Putamen (tissue), 1 donor: ENCODE measurements around the gene FARS2.

ENCODE experiments used
- DNase-seq: peaks from one replicate; pipeline ENCODE4 v3.0.0-alpha.2; 2016; ENCODE audit warnings: low spot score

The FARS2 gene

DNA sequence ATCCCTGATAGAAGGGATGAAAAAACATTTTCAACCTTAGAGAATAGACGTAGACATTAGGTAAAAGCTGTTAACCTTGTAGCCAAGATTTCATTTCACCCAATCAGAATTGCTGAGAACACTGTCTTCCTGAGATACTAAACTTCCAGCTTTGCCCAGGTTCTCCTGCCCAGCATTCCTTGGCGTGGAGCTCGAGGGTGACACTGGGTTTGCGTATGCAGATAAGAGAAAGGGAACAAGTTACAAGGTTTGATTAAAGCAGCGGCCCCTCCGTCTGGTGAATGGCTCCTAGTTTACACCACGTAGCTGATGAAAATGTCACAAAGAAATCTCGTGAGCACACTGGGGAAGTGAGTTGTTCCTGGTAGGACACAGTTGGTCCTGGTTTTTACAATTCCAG lies 247.8 kb downstream of the FARS2 start:
- DNase-seq, result no peak

DNA sequence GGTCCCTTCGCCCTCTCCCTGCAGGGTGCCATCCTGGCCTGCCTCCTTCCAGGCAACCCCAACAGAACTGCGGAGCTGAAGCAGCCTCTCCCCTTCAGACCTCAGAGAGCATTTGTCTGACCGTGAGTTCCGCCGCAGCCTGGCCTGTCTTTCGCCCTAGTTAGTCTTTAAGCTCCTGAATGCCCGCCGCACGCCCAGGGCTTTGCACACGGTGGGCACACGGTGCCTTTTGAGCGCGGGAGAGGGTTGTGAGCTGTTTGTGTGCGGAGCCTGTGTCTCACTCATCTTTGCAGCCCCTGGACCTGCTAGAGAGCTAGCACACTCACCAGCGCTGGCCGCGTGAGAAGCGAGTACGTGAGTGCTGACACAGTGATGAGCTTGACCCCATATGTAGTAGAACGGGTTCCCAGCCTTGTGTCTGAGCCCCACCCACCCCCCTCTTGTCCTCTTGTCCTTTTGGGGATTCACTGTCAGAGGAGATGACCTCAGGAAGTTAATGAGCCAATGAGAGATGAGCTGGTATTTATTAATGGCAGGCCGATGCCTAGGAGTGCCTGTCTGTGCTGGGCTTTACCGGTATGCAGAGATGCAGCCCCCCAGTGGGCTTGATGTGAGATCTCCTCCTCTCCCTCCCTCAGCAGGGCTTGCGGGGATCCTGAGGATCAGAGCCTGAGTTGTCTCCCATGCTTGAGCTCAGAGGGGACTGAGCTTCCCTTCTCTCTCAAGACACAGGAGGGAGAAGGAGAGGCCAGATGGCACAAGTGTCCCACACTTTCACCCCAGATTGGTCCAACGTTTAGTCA lies 249.2 kb downstream of the FARS2 start:
- no peak for DNase-seq

DNA sequence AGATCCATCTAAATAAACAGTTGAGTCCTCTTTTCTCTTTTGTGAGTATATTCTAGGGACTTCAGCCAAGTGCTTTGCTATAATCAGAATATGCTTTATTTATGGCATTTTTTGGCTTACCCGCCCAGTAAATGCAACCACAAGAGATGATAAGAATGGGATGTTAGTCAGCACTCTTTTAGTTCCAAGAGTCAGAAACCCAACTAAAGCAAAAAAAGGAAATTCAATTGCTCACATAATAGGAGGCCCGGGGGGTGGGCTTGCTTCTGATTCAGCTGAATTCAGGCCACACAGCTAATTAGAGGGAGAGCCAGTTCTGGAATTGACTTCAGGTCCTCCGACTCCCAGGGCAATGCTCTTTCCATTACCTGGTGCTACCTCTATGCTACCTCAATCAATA lies 250.6 kb downstream of the FARS2 start:
- DNase-seq, result no peak

DNA sequence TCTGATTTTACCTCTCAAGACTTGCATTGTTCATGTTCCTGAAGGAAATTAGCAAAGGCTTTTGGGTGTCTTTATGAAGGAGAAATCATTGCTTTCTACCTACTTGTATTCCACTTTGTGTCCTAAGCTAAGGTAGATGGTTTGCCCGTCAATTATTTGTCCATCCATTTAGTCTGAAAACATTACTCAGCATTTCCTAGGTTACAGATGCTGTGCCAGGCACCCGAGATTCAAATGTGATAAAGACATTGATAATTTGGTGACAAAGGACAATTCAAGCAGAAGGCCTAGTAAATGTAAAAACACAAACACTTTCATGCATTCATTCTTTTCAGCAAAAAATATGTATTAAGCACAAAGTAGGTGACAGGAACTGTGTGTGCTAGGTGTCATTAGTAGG lies 251.1 kb downstream of the FARS2 start:
- DNase-seq, result no peak

DNA sequence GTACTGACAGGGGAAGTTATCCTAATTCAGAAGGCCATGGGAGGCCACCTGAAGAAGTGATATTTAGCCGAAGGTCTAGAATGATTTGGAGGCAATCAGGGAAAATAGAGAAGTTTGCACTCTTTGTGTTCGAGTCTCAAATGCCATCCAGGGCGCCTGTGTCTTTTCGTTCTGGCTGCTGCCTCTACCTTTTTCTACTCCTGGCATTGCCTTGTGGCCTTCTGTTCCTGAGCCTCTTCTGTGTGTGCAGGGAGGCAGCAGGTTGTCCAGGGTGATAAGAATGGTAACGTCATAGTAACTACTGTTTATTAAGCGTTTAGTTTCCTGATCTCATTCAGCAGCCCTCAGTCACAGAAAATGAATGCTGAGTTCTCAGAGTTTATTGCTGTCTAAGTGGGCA lies 252.1 kb downstream of the FARS2 start:
- no peak for DNase-seq

DNA sequence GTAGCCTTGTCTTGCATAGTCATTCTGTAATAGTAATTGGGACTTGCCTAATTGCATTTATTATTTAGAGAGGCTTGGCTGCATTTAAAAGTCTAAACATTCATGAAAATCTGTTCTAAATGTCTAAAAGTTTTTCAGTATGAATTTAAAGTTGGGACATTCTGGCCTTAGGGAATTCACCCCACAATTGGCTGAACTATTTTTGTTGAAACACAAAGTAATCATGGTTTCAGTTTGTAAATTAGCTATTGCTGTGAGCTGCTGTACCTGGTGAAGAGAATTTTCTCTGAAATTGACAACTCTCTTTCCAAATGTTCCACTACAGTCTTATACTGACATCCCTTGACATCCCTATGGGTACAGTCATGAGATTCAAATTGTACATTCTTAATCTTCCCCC lies 253.0 kb downstream of the FARS2 start:
- DNase-seq, result no peak

DNA sequence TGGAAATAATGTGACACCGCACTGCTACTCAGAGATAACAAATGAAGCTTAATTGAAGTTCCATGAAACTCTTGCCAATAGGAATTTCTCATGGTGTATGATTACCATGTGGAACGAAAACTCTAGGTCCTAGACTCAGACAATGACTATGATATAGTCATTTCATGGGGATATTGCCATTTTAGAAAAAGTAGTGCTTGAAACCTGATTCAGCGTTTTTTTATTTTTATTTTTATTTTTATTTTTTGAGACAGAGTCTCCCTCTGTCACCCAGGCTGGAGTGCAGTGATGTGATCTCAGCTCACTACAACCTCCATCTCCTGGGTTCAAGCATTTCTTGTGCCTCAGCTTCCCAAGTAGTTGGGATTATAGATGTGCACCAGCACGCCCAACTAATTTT lies 253.9 kb downstream of the FARS2 start:
- DNase-seq, result no peak

DNA sequence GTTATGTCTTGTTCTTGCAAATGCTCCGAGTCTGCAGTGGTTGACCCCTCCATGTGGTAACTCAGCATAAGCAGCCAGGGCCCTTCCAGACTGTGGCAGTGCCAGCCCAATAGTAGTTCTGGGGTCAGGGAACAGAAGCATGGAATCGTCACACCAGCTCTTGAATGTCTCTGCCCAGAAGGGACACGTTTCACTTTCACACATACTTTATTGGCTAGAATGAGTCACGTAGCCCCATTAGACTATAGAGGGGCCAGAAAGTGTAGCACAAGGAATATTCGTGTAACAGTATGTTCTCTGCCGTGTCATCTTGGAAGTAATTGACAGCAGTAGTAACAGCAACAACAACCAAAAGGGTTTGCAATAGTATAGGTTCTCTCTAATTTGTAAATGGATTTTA lies 254.7 kb downstream of the FARS2 start:
- DNase-seq, result no peak

DNA sequence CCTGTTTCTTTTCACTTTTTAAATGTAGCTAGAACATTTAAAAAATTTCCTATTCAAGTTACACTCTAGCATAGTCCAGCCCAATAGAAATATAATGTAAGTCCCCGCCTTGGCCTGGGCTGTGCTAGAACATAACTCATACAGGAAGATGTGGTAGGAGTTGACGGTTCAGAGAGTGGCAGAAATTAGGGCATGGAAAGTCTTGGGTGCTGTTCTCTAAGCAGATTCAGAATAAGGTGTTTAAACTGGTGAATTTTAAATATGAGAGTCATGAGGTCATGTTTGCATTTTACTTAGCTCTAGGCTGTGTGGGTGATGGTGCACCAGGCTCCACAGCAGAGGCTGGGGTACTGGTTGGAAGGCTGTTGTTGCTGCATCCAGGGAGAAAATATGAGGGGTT lies 256.5 kb downstream of the FARS2 start:
- no peak for DNase-seq

DNA sequence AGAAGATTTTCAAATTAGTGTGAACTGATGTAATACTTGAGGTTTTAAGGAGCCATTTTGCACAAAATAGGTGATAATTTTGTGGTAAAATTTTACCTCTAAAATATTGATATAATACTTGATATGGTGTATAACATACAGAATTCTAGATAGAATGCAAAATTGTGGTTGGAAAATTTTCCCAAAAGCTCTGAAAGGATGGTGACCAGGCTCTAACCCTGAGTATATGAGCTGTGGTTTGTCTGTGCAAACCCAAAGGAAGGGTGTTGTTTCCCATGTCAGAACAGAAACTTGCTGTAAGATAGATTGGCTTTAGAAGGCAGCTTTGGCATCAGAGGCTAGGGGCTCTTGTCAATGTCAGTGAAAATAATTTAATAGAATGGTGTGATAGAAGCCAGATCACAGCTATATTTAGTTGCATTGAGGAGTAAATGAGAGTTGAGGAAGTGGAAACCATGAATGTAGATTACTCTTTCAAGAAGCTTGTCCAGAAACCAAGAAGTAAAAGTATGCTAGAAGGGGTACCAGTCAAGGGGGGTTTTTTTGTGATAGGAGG lies 257.7 kb downstream of the FARS2 start:
- no peak for DNase-seq

DNA sequence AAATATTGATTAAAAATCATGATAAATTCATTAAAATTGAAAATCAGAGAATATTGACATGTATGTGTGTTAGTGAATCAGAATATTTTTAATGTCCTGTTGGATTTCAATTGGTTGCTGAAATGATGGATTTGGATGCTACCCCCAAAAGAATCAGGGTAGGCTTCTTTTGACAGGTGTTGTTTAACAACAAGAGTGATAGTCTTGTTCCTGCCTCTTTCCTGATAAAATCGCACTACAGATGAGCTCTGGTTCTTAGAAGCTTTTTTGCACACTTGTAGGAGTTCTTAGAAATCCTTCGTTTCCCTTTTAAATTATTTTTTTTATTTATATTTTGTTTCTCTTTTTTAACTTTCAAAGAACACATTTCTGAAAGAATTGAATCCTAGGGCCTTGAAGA lies 259.5 kb downstream of the FARS2 start:
- no peak for DNase-seq

DNA sequence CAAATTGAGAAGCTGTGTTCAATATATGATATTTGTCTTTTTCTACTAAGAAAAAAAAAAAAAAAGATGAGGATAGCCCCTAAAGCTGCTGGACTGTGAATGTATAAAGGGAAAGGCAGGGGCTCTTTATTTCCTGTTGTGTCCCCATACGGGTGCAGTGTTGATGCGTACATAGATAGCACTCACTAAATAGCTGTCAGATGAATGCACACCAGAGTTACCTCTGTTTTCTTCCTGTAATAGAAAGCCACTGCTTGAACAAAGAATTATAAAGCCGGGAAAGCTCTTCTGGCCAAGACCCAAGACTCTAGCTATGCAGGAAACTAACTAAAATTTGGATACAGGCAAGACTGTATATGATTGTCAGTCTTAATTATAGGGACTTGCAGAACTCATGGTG lies 260.0 kb downstream of the FARS2 start:
- DNase-seq, result no peak

DNA sequence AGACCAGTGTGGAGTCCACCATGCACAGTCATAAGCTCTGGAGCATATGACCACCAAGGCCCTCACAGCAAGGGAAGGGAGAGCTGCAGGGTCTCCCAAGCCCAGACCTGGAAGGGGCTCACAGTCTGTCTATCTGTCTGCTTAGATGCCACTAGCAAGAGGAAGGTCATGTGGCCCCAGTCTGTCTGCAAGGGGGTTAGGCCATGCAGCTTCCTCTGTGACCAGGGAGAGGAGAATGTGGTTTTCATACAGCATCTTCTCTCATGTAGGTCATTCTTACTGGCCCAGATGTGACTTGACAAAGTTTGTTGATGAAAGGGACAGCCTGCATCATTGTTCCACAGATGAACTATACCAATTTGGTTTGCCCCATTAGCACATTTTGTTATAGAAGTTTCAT lies 260.8 kb downstream of the FARS2 start:
- no peak for DNase-seq

DNA sequence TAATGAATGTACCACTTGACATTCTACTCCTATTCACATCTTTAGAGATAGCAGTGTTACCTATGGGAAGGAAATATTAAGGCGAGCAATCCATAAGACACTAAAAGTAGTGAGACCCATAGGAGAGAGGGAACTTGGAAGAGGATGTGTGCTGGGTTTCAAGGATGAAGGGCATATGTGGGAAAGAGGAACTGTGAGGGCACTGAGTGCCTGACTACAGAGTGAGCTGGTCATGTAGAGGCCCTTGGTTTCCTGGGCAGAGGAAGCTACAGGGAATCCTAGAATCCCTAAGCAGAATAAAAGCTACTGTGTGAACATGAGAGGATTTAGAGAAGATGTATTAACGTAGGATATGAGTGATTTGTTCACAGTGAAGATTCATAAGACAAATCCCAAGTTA lies 262.8 kb downstream of the FARS2 start:
- no peak for DNase-seq

DNA sequence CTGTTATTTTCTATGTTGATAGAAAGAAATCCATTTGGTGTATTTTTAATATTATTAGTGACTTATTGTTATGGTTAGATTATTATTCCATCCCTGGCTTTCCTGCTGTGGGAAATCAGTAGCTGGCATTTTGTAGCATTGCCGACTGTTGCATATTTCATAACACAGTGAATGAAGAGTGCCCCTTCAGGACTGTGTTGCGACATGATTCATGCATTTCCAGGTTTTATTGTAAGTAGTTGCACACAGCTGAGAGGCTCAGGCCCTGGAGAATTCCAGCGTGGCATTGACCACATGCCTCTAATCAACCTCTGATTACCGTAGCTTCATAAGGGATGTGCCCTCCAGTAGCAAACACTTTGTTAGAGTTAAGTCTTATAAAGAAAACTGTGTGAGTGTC lies 263.9 kb downstream of the FARS2 start:
- no peak for DNase-seq

DNA sequence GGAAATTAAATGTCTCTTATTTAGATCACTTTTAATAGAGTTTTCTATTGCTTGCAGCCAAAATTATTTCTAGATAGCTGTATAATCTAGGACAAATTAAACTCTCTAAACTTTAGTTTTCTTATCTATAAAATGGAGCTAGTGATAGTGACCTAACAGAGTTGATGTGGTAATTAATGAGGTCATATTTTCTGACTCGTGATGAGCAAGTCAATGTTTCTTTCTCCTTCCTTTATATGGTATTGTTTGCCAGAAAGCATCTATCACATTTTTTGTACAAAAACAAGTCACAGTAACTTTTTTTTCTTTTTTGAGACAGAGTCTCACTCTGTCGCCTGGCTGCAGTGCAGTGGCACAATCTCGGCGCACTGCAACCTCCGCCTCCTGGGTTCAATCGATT lies 267.7 kb downstream of the FARS2 start:
- no peak for DNase-seq

DNA sequence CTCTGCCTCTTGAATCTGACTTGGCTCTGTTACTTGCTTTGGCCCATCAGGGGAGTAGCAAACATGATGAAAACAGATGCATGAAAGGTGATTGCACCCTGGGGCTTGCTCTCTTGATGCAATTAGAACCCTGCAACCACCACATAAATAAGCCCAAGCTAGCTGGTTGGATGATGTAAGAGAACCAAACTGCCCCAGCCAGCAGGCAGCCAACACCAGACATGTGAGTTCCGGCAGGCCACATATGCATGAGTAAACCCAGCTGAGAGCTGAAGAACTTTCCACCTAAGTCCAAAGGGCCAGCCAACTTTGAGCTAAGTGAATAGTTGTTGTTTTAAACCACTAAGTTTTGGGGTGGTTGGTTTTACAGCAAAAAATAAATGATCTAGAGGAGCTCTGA lies 268.4 kb downstream of the FARS2 start:
- no peak for DNase-seq

DNA sequence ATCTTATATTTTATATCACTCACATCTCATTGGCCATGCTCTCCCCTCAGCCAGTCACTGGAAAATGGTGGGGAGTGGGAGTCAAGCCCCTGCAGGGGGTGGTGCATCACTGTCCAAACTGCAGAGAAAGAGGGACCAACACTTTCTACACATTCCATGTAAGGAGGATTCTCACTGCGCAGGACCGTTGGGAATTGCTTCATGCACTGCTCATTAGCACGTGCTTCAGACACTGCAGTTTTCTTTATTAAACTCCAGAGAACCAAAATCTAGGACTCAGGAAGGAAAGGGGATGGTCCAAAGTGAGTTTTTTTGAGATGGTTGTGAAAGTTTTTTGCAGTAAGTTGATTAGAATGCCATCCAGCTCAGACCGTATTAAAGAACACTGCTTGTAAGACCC lies 269.8 kb downstream of the FARS2 start:
- no peak for DNase-seq

DNA sequence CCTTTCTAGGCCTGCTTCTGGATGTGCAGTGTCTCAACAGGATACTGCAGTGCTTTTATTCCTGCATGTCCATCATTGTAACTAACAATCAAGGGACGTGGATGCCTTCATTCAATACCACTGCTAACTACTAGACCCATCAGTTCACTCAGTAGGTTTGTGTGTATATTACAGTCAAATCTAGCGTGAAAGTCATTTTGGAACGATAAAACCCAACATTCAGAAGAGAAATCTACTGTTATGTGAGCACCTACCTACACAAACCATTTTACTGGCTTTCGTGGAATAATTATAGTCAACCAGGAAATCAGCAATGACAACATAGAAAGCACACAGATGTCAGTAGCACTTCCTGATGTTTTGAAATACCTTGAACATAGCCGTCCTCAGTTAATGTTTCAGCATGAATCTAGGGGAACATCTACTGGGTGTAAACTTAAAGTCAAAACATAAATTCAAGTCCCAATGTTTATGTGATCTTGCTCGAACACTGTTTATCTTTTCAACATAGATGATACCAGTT lies 270.6 kb downstream of the FARS2 start:
- no peak for DNase-seq

DNA sequence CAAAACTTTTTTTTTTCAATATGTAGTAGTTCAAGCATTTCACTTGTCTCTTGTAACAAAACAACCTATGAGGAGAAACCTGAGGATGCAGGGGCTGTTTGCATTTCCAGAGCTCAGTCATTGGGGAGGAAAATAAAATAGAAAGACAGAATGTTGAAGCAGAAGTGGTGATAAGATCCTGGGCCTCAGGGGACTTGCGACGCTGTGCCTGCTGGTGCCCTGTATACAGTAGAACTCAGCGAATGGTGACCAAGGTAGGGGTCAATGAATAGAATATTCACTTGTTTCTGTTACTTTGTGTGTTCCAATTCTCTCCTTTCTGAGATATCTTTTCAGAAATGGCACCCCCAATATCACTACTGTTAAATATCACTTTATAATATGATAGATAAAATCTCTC lies 271.6 kb downstream of the FARS2 start:
- no peak for DNase-seq

DNA sequence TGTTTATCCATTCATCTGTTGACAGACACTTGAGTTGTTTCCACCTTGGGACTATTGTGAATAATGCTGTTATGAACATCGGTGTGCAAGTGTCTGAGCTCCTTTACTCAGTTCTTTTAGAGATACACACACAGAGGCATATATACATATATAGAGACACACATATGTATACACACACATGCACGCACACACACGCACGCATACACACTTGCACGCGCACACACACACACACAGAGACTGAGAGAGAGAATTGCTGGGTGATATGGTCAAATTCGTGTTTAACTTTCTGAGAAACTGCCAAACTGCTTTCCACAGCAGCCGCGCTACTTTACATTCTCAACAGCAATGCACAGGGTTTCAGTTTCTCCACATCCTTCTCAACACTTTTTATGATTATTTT lies 273.3 kb downstream of the FARS2 start:
- DNase-seq, result no peak

DNA sequence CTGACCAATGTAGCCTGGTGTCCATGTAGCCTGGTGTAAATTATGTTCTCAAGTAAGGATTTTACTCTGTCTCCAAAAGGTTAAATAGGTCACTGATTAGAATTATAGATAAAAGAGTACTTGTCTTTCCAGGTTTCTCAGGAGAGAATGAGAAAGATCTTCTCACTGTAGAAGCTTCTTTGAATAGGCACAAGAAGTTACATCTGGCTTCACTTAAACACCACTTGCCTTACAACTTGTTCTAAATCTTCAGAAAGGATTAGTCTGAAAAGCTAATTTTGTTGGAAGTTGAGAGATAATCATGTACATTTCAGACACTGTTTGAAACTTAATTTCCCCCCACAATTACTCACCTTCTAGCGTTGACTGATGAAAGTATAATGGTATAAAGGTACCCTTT lies 275.3 kb downstream of the FARS2 start:
- no peak for DNase-seq

DNA sequence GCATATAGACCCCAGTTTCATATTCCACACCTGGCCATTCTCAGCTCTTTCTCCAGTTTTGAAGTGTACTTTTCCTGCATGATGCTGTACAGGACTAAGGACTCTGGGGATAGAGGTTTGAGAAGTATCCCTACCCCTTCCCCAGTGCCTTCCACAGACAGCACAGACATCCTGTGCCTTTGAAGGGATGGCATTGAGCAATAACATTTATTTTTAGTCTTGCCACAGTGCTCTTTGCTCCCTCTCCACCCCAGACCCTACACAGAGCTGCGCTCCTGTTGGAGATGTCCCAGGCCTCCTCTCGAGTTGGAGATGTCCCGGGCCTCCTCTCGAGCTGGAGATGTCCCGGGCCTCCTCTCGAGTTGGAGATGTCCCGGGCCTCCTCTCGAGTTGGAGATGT lies 275.8 kb downstream of the FARS2 start:
- no peak for DNase-seq

DNA sequence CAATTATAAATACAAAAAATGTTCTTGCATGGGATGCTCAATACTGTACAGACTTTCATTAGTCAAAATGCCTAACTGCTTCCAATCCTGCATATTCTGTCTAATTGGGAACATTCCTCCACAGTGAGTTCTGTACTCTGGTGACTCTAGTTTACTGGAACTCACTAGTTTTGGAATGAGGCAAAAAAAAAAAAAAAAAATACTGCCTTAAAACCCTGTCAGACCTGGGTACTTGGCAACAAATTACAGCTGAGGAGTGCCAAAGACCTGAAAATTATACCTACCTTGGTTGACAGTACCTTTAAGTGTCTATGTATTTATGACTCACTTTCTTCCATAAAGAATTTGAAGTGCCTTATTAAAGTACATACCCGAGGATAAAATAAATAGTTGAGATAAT lies 276.7 kb downstream of the FARS2 start:
- no peak for DNase-seq
